G401 (cell line): ENCODE data around the gene NPBWR2. TPM values are rescaled to one million over a fixed set of nuclear protein-coding genes. Genes with fewer than 3 reads are reported as not detected.

Experiments
- DNase-seq: peaks from one replicate; pipeline ENCODE4 v3.0.0-alpha.2; 2015; ENCODE audit warnings: low spot score
- in situ Hi-C: cut with HindIII; loops from 2 replicates; pipeline ENCODE4 v1.10.0; 2016; ENCODE audit warnings: low sequenced_read_pairs, mixed read lengths
- total RNA-seq: library from RNA; depleted of rRNA; stranded (reverse); fragments of >200 nt; shearing (Covaris generic); gene quantifications from 2 replicates; pipeline ENCODE4 v1.2.3, GENCODE V29; 2014

Gene NPBWR2
- total RNA-seq, 1 experiment from 2014 or later = not detected

DNA sequence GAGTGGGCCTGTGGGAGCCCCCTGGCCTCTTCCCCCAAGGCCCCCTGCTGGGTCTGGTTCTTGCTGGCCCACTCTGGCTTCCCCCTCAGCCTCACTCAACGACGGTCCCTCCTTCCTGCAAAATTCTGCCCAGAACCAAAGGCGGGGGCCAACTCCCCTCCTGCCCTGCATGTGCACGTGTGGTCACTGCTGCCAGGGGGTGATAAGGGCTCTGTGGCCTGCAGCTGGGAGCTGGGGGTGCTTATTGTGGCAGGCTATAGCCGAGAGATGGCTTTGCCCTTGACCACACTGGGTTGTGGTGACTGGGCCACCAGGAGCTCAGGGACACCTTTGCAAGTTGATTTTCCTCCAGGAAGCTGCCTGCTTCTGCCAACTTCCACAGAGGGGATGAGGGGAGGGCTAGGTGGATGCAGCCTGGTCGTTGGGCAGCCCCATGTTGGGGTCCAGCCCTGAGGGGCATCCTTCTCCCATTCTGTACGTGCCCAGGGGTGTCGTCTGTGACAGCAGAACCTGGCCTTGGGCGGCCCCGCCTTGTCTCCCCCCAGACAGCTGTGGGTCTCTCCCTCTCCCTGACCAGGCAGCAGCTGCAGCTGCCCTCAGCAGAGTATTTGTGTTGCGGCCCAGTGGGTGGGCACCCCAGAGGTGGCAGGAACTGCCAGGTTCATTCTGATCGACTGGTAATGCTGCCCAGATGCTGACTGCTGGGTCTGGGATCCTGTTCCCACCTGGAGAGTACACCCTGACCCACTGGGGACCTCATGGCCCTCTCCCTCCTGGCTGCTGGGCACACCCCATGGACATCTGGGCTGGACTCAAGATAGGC, 38.8 kb downstream of the NPBWR2 start:
- no peak for DNase-seq
- in situ Hi-C loops = no loop called here

GRCh38 chr20:64067733-64068307, 39.5 kb downstream of the NPBWR2 start:
- no peak for DNase-seq
- in situ Hi-C loops = no loop called here

GRCh38 chr20:64067005-64067632, 40.2 kb downstream of the NPBWR2 start:
- no peak for DNase-seq
- in situ Hi-C loops = no loop called here

GRCh38 chr20:64065974-64066343, 41.4 kb downstream of the NPBWR2 start:
- no peak for DNase-seq
- in situ Hi-C loops = no loop called here

GRCh38 chr20:64065062-64065973, 42.0 kb downstream of the NPBWR2 start:
- DNase-seq = no peak
- in situ Hi-C loops = no loop called here

GRCh38 chr20:64064145-64064698, 43.1 kb downstream of the NPBWR2 start:
- in situ Hi-C loops = no loop called here
- no peak for DNase-seq

DNA sequence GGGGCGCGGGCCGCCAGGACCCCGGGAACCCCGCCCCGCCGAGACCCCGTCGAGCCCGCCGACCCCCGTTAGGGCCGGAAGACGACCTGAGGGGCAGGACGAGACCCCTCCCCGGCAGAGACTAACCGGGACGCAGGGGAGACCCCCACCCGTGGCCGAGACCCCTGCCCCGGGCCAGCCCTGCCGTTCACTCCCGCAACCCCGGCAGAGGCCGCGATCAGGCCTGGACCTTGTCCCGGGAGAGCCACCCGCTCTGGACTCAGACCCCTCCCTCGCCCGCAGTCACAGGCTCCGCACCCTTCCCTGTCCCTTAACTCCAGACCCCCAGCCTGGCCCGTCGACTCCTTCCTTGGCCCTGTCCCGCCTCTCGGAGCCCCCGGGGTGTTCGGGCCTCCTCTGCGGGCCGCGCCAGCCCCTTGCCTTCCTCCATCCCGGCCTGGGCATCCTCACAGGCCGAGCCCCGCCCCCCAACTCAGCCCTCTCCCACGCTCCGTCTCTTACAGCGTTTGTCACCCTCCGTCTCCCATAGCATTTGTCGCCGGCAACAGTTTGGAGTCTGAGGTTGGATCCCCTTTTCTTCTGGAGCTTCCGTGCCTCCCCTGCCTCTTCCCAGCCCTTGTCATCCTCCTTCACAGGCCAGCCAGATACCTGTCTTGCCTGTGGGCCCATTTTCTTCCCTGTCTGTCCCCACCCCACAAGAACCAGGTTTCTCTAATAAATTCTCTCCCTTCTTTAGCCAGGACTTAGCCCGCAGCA, 43.8 kb downstream of the NPBWR2 start:
- DNase-seq = no peak
- in situ Hi-C loops = no loop called here

DNA sequence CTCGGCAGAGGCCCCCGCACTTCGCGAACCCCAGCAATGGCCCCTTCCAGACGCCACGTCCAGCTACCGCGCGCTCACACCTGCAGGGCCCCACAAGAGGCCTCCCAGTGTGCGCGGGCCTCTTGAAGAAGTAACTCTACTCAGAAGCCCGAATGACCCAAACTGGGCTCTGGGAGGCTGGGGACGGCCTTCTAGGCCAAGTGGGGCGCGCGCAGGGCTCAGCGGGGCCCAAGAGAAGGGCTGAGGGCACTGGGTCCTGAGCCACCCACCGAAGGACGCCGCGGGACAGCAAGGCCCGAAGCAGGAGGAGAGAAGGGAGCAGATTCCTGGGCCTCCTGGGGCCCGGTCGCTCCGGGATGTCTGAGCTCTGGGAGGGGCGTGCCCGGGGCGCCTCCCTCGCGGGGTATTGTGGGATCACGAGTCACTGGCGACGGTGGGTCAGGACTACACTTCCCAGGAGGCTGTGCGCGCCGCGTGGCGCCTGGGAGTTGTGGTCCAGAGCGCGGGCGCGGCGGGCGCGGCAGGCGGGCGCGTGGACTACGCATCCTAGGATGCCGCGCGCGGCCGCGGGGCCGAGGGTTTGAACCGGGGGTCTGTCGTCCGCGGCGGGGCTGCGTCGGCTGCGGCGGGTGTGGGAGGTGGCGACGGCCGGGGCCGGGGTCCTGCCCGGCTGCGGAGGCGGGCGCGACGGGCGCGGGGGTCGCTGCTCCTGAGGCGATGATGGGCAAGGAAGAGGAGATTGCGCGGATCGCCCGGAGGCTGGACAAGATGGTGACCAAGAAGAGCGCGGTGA, 44.6 kb downstream of the NPBWR2 start, which contains the start of gene TCEA2:
TCEA2 (plus strand) TSS at position 603 of the 793 bp plus-strand sequence; CDS start at position 718, 115 bp downstream.
- in situ Hi-C loops = no loop called here
- peak; percentile 94 for DNase-seq

- in situ Hi-C loops = no loop called here
Observed at GRCh38 chr20:64062276-64062595, 45.1 kb downstream of the NPBWR2 start.

GRCh38 chr20:64058536-64058935, 48.8 kb downstream of the NPBWR2 start:
- no peak for DNase-seq
- in situ Hi-C loops = no loop called here

More at GRCh38 chr20:64062276-64062595, 45.1 kb downstream of the NPBWR2 start:
- no peak for DNase-seq

DNA sequence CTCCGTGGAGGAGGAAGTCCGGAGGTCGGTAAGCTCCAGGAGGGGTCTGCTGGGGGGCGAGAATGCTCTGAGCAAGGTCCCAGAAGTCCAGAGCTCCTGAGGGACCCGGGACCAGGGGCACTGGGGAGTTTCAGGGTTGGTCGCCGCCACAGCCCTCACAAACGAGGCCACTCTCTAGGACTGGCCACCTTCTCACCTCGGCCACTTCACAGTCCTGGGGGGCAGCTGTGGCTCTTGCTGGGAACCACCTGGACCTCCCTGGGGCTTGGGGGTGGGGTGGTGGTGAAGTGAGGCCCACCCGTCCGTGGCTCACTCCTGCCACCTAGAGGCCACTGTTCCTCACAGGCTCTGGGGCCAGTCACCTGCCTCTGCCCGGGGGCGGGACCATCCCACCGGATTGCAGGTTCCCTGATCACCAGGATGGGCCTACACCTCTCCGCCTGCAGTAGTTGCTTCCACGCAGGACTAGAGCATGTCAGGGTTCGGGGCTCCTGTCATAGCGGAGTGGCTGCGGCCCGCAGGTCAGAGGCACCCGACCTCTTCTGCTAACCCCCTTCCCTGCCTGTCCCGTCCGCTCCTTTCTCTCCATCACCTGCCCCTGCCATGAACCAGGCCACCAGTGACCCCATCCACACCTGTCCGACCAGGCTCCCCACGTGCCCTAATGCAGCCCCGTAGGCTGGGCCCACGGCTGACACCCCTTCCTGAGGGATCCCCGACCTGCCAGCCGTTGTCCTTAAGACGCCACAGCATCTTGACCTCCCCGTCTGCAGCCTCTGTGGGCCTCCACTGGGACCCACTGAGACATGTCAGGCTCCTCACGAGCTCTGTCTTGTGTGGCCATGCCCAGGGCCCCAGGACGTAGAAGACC, 49.5 kb downstream of the NPBWR2 start:
- peak; percentile 87 for DNase-seq
- in situ Hi-C loops = no loop called here

- in situ Hi-C loops = no loop called here
- no peak for DNase-seq
Observed at GRCh38 chr20:64056889-64057627, 50.3 kb downstream of the NPBWR2 start.

DNA sequence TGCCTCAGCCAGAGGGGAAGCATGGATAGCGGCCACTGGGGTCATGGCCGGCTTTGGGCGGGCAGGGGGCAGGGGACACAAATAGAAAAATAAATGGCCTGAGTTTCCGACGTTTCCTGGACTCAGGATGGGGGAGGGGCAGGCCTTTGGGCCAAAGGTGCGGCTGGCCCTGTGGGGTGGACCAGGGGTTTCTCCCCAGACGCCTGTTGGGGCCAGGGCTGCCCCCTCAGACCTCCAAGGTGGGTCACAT, 50.8 kb downstream of the NPBWR2 start:
- in situ Hi-C loops = no loop called here
- DNase-seq = no peak

DNA sequence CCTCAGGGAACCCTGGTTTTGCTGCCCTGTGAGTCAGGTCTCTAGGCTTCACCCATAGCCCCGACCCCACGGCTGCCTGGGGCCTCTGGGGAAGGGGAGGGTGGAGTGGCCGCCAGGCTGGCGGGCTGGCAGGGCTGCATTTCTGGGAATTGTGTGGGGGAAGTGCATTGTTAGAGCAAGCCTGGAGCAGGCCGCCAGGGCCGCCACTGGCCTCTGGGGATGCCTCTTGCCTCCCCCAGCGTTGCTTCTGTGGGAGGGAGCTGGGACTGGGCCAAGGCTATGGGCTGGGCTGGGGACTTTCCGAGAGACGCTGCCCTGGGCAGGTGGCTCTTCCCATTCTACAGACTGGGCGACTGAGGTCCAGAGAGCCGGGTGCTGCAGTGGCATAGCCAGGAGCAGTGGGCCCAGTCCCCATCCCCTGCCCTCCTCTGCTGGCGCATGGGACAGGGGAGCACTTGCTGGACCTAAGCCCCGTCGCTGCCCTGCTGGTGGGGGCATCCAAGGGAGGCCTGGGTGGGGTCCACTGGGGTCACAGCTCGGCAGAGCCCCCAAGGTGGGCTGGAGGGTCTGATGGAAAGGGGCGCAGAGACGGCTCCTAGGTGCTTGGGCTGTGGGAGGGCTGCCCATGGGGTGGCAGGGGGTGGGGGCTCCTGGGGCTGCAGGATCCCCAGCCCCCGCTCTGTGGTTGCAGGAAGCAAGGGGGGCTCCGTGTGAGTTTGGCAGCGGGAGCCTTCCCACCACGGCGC, 51.3 kb downstream of the NPBWR2 start:
- in situ Hi-C loops = no loop called here
- no peak for DNase-seq

GRCh38 chr20:64055396-64055892, 51.9 kb downstream of the NPBWR2 start:
- in situ Hi-C loops = no loop called here
- no peak for DNase-seq
